Measurements from ENCODE around the gene STMN3. TPM values are rescaled to one million over a fixed set of nuclear protein-coding genes. Genes with fewer than 3 reads are reported as not detected.

Gene STMN3
- total and polyA plus RNA-seq, 2 of the 8 experiments (the other 6 are each of a cell fraction or from before 2014, with no cell fraction given), result 51.5 to 63.1 TPM

- peaks cover 5 to 20% (median 14%) of the 10 kb centered on the region in 4 experiments; a peak in 5 of 8 replicates for H3K36me3 ChIP-seq (ENCODE audit: control insufficient read depth in 2 of 4, insufficient read depth in 4 of 4, low read length in 3 of 4)
- CTCF ChIA-PET (ENCODE audit: partially characterized antibody), result interaction anchor here (0.7 to 2.2 kb wide), 5 partner anchors 10 to 79 kb away, joined by 3 to 7 read pairs (median 5); partner anchors contain the start of gene GMEB2
- no peak overlapping the region for H3K4me3 ChIP-seq (ENCODE audit: extremely low read depth in 1 of 4, insufficient read depth in 2 of 4, low read depth in 3 of 4, low read length in 4 of 4)
- peaks cover 9% of the 10 kb centered on the region in 2 experiments; a peak in 3 of 4 replicates for H3K9me3 ChIP-seq (ENCODE audit: insufficient read depth in 2 of 2, low read depth in 1 of 2, low read length in 1 of 2)
- H3K18ac ChIP-seq (ENCODE audit: extremely low read depth, low read length), result no peak overlapping the region
- no peaks in the 10 kb centered on the region for H3K23me2 ChIP-seq (ENCODE audit: low read depth, low read length)
- H2BK20ac ChIP-seq (ENCODE audit: low read length), result no peak overlapping the region
- TF ChIP-seq BCL11A (IDR thresholded peaks at IDR 0.05; ENCODE audit: low read depth in 2 of 2, low read length in 2 of 2) (no peak), KDM4A (IDR thresholded peaks at IDR 0.05; ENCODE audit: low read depth, low read length, severe bottlenecking) (no peak), TAF1 (IDR thresholded peaks at IDR 0.05; ENCODE audit: low read depth, low read length) (no peak), SUZ12 (IDR thresholded peaks at IDR 0.05; ENCODE audit: low read length) (no peak), EP300 (IDR thresholded peaks at IDR 0.05; ENCODE audit: borderline replicate concordance in 1 of 2, low read depth in 2 of 2, low read length in 2 of 2) (no peak), CTBP2 (IDR thresholded peaks at IDR 0.05; ENCODE audit: borderline replicate concordance, insufficient read depth, insufficient read length, low read length) (no peak), TCF12 (IDR thresholded peaks at IDR 0.05; ENCODE audit: low read depth, low read length) (no peak), CHD2 (IDR thresholded peaks at IDR 0.05; ENCODE audit: low read length) (no peak)
- POLR2A ChIA-PET (ENCODE audit: partially characterized antibody), result interaction anchor here (0.6 to 1.4 kb wide), 5 partner anchors 10 to 1302 kb away, joined by 3 to 4 read pairs (median 3); partner anchors contain the start of gene GMEB2
- no peak overlapping the region for H3K4ac ChIP-seq (replicated peaks; ENCODE audit: insufficient read length, low read depth, low read length)
- H4K20me1 ChIP-seq (replicated peaks in 1 of 2; ENCODE audit: control insufficient read depth in 1 of 2, insufficient read depth in 2 of 2, low read length in 2 of 2), result peaks cover 3 to 5% of the 10 kb centered on the region in 2 experiments
- H2AFZ ChIP-seq (ENCODE audit: low read length), result no peak overlapping the region
- no peak overlapping the region for H3K23ac ChIP-seq (ENCODE audit: insufficient read length)
- peaks cover 0 to 33% of the 10 kb centered on the region in 2 experiments; a peak in 2 of 4 replicates for H3K79me2 ChIP-seq (ENCODE audit: control insufficient read depth in 1 of 2, insufficient read depth in 2 of 2, low read length in 2 of 2)
- no peaks in the 10 kb centered on the region; a peak in 1 of 7 replicates for H3K4me1 ChIP-seq (replicated peaks in 1 of 4; ENCODE audit: control insufficient read depth in 3 of 4, insufficient read depth in 4 of 4, low read length in 3 of 4)
- WGBS, 2 experiments (ENCODE audit: extremely low coverage in 1 of 2, insufficient coverage in 1 of 2, insufficient read length in 1 of 2, insufficient replicate concordance in 2 of 2, low coverage in 1 of 2, low lambda C conversion rate in 2 of 2, missing lambda C conversion rate in 1 of 2), result 95% methylated on average over 39 of the region's 41 CpGs; no CpG with 5 or more reads in 1 of the 2 experiments
- H2BK5ac ChIP-seq (ENCODE audit: low read depth, low read length), result no peak overlapping the region
- no peak overlapping the region for H2AK5ac ChIP-seq (ENCODE audit: low read depth, low read length)
- DNase-seq (ENCODE audit: low read depth in 1 of 2, low spot score in 2 of 2) (no peak), FAIRE-seq (no peak)
- H4K8ac ChIP-seq (ENCODE audit: extremely low read depth, insufficient read depth, low read length), result no peak overlapping the region
- H3K9ac ChIP-seq (replicated peaks in 1 of 4; ENCODE audit: extremely low read depth in 1 of 4, low read depth in 3 of 4, low read length in 3 of 4), result no peak overlapping the region
- H4K5ac ChIP-seq (ENCODE audit: insufficient read length, low read depth, low read length), result no peak overlapping the region
- H4K91ac ChIP-seq (replicated peaks; ENCODE audit: insufficient read length, low read length), result no peak overlapping the region
- H2BK15ac ChIP-seq (ENCODE audit: low read length), result no peak overlapping the region
- no peak overlapping the region for H3K56ac ChIP-seq (replicated peaks; ENCODE audit: insufficient read length, low read depth, low read length)
- H3K4me2 ChIP-seq (ENCODE audit: insufficient read depth in 1 of 2, low read depth in 2 of 2, low read length in 2 of 2), result no peak overlapping the region
- H2BK120ac ChIP-seq (replicated peaks; ENCODE audit: low read depth, low read length), result no peak overlapping the region
- H2BK12ac ChIP-seq (ENCODE audit: low read depth, low read length), result no peak overlapping the region
- H3K14ac ChIP-seq (ENCODE audit: insufficient read length), result no peak overlapping the region
- peaks cover 8% of the 10 kb centered on the region for H3K79me1 ChIP-seq (ENCODE audit: low read depth, low read length)
- H3K27me3 ChIP-seq (replicated peaks in 1 of 4; ENCODE audit: control insufficient read depth in 3 of 4, extremely low read depth in 1 of 4, insufficient read depth in 3 of 4, low read length in 3 of 4), result no peaks in the 10 kb centered on the region; a peak in 2 of 7 replicates
- no peak overlapping the region for H3K27ac ChIP-seq (ENCODE audit: low read depth, low read length)
These were observed 35.9 kb downstream of the STMN3 start for GRCh38 chr20:63617092-63617875.

Measured in H1 (cell line).